Loucy (cell line): Measurements from ENCODE around the gene SMIM13.

Source experiments
- CTCF ChIP-seq: fragments of 200-600 bp; sonication (generic); conservative IDR thresholded peaks from 2 replicates; pipeline ENCODE4 v1.5.1; 2014; ENCODE audit warnings: mild to moderate bottlenecking, antibody characterized with exemption, low read length
- EZH2phosphoT487 ChIP-seq: fragments of 200-600 bp; IDR thresholded peaks from 2 replicates; pipeline ENCODE4 v1.6.1; 2018; ENCODE audit warnings: antibody characterized with exemption, mild to moderate bottlenecking, moderate library complexity, borderline replicate concordance

- TF ChIP-seq CTCF (no peak), EZH2phosphoT487 (no peak)
Measured at GRCh38 chr6:11044712-11045167, 48.9 kb upstream of the SMIM13 start.
